ENCODE results near the gene FLT3LG. TPM values are rescaled to one million over a fixed set of nuclear protein-coding genes. Genes with fewer than 3 reads are reported as not detected.

Gene FLT3LG
- total RNA-seq, 4 donors from 2014 or later: 2.8 to 7.3 (median 6.3) TPM

GRCh38 chr19:49432141-49433073 lies 41.6 kb upstream of the FLT3LG start:
- 14 to 18% methylated on average over 42 to 48 of the region's 63 CpGs for WGBS, 2 donors
- DNase-seq: no peak
- H3K36me3 ChIP-seq: no peaks in the 10 kb centered on the region
- no peak overlapping the region for H3K27ac ChIP-seq
- TF ChIP-seq CTCF (IDR thresholded peaks at IDR 0.05) (no peak), POLR2A (IDR thresholded peaks at IDR 0.05) (no peak)
- peaks cover 8 to 9% of the 10 kb centered on the region in 2 donors for H3K4me1 ChIP-seq
- no peak overlapping the region for H3K4me3 ChIP-seq (replicated peaks in 1 of 3)
- H3K27me3 ChIP-seq: peaks cover 39% of the 10 kb centered on the region
- intact Hi-C loops (cut with DNase I): no loop called here
- no peaks in the 10 kb centered on the region for H3K9me3 ChIP-seq

DNA sequence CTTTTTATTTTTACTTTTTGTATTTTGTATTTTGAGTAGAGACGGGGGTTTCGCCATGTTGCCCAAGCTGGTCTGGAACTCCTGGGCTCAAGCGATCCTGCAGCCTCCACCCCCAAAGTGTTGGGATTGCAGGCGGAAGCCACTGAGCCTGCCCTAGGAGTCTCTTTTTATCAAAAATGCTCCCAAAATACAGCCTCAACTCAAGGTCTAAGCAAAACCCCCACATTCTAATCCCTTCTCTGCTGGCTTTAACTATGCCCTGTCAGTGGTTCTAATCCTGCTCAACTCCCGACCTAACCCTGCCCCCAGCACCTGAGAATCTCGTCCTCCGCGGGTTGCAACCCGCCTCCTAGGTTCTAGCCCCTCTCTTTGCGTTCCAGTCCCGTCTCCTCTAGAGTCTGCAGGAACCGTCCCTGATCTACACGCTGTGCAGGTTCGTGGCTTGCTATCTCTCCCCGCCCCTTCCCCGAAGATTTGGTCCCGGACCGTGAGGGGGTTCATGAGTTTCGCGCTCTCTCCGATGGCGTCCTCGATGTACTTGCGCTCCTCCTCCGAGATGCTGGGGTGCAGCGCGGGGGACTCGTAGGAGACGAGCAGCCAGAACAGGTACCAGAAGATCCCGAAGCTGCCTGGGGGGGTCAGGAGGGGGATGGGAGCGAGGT lies 40.6 kb upstream of the FLT3LG start:
- TF ChIP-seq CTCF (IDR thresholded peaks at IDR 0.05): no peak
- no peak for TF ChIP-seq POLR2A (IDR thresholded peaks at IDR 0.05)
- peaks cover 1 to 2% of the 10 kb centered on the region in 2 donors for H3K4me1 ChIP-seq
- intact Hi-C loops (cut with DNase I): no loop called here

DNA sequence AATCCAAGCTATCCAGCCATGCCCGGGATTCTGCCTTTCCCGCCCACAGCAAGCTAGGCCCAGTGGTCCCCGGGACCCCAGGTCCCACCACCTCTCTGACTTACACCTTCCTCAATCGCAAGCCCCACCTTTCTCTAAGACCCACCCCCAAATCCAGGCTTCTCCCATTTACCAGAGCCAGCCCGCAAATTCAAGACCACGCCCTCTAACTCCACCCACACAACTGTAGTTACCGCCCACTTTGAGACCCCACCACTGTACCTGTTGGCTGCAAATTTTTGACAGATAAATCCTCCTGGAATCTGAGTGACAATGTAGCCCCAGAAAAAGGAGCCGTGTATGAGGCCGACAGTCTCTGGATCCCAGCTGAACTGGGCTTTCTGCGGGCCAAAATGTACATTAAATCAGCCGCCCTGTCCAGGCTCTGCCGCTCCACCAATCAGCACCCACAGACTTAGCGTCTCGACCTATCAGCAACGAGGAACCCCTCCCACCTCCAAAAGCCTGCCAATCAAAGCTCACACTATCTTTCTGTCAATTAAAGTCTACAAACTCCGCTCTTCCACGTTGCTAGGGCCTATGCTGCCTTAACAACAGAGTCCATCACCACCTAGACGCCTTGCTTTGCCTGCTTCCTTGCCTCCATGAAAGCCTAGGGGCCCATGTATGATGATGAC lies 39.0 kb upstream of the FLT3LG start:
- H3K27ac ChIP-seq: no peak overlapping the region
- no peaks in the 10 kb centered on the region for H3K36me3 ChIP-seq
- TF ChIP-seq POLR2A (IDR thresholded peaks at IDR 0.05) (no peak), CTCF (IDR thresholded peaks at IDR 0.05) (no peak)
- intact Hi-C loops (cut with DNase I): no loop called here
- H3K4me1 ChIP-seq: no peaks in the 10 kb centered on the region
- WGBS, 2 donors: 88 to 89% methylated on average over 18 of the region's 18 CpGs
- no peak overlapping the region for H3K4me3 ChIP-seq (replicated peaks in 1 of 3)
- no peaks in the 10 kb centered on the region for H3K9me3 ChIP-seq
- peaks cover 23% of the 10 kb centered on the region for H3K27me3 ChIP-seq
- DNase-seq: no peak

More for the DNA sequence above, 40.6 kb upstream of the FLT3LG start:
- Histone ChIP-seq H3K27ac (no peak overlapping the region), H3K27me3 (peaks cover 30% of the 10 kb centered on the region), H3K9me3 (no peaks in the 10 kb centered on the region), H3K4me3 (replicated peaks in 1 of 3) (no peak overlapping the region), H3K36me3 (no peaks in the 10 kb centered on the region)
- 29 to 47% methylated on average over 18 to 23 of the region's 31 CpGs for WGBS, 2 donors
- no peak for DNase-seq

- 82% methylated on average over 10 of the region's 10 CpGs for WGBS, 2 donors
- H3K27me3 ChIP-seq: peaks cover 23% of the 10 kb centered on the region
Observed at GRCh38 chr19:49435670-49436069, 38.3 kb upstream of the FLT3LG start.

More at GRCh38 chr19:49435670-49436069, 38.3 kb upstream of the FLT3LG start:
- no peaks in the 10 kb centered on the region for H3K4me1 ChIP-seq
- intact Hi-C loops (cut with DNase I): no loop called here
- DNase-seq: no peak
- no peak for TF ChIP-seq CTCF (IDR thresholded peaks at IDR 0.05)
- TF ChIP-seq POLR2A (IDR thresholded peaks at IDR 0.05): no peak
- no peak overlapping the region for H3K27ac ChIP-seq
- H3K4me3 ChIP-seq (replicated peaks in 1 of 3): no peak overlapping the region
- H3K9me3 ChIP-seq: no peaks in the 10 kb centered on the region
- H3K36me3 ChIP-seq: no peaks in the 10 kb centered on the region
